Muscle layer of colon (tissue), 2 donors: ENCODE measurements around the gene ITPKB.

Source experiments
- H3K27ac ChIP-seq: one replicate; pipeline ENCODE4 v1.7.0; 2013; ENCODE audit warnings: low read depth, mild to moderate bottlenecking, low read length, moderate library complexity
- H3K27me3 ChIP-seq, 2 donors: one replicate each; pipeline ENCODE4 v1.7.0; 2013; ENCODE audit warnings: low read length in 2 of 2, mild to moderate bottlenecking in 2 of 2; ENCODE audit not compliant: insufficient read depth in 2 of 2, control insufficient read depth in 1 of 2
- H3K36me3 ChIP-seq: one replicate; pipeline ENCODE4 v1.7.0; 2013; ENCODE audit warnings: mild to moderate bottlenecking, low read length; ENCODE audit not compliant: insufficient read depth
- H3K4me1 ChIP-seq: one replicate; pipeline ENCODE4 v1.7.0; 2013; ENCODE audit warnings: mild to moderate bottlenecking, low read length; ENCODE audit not compliant: insufficient read depth
- H3K4me3 ChIP-seq, 2 donors: one replicate each; pipeline ENCODE4 v1.7.0; 2013; ENCODE audit warnings: low read length in 2 of 2, low read depth in 1 of 2, mild to moderate bottlenecking in 1 of 2, moderate library complexity in 1 of 2
- H3K9ac ChIP-seq: one replicate; pipeline ENCODE4 v1.7.0; 2013; ENCODE audit warnings: low read length
- H3K9me3 ChIP-seq: one replicate; pipeline ENCODE4 v1.7.0; 2013; ENCODE audit warnings: mild to moderate bottlenecking, low read length
- donor health status: abdominal sarcoma.
- donor health status: Adenocarcinoma of cecum.

The ITPKB gene

GRCh38 chr1:226597616-226598454 is 141.2 kb downstream of the ITPKB start:
- Histone ChIP-seq H3K27ac (no peak overlapping the region), H3K4me3 (no peak overlapping the region), H3K4me1 (peaks cover 7% of the 10 kb centered on the region), H3K36me3 (peaks cover 4% of the 10 kb centered on the region), H3K9ac (no peak overlapping the region), H3K9me3 (no peaks in the 10 kb centered on the region), H3K27me3 (no peaks in the 10 kb centered on the region)

- Histone ChIP-seq H3K4me3 (no peak overlapping the region), H3K27me3 (no peaks in the 10 kb centered on the region), H3K4me1 (no peaks in the 10 kb centered on the region), H3K36me3 (peaks cover 4% of the 10 kb centered on the region), H3K9ac (no peak overlapping the region), H3K9me3 (no peaks in the 10 kb centered on the region), H3K27ac (no peak overlapping the region)
Observed at GRCh38 chr1:226596531-226597165, 142.4 kb downstream of the ITPKB start.

GRCh38 chr1:226593541-226593940 is 145.5 kb downstream of the ITPKB start:
- H3K36me3 ChIP-seq = peaks cover 4% of the 10 kb centered on the region
- no peak overlapping the region for H3K27ac ChIP-seq
- no peaks in the 10 kb centered on the region for H3K27me3 ChIP-seq
- H3K9ac ChIP-seq = no peak overlapping the region
- H3K9me3 ChIP-seq = no peaks in the 10 kb centered on the region
- no peaks in the 10 kb centered on the region for H3K4me1 ChIP-seq
- H3K4me3 ChIP-seq = no peak overlapping the region

GRCh38 chr1:226590614-226591013 is 148.5 kb downstream of the ITPKB start:
- H3K36me3 ChIP-seq = no peaks in the 10 kb centered on the region
- H3K4me1 ChIP-seq = no peaks in the 10 kb centered on the region
- H3K9me3 ChIP-seq = no peaks in the 10 kb centered on the region
- H3K27ac ChIP-seq = no peak overlapping the region
- H3K27me3 ChIP-seq = no peaks in the 10 kb centered on the region
- H3K4me3 ChIP-seq = no peak overlapping the region
- no peak overlapping the region for H3K9ac ChIP-seq

GRCh38 chr1:226589008-226589733 is 149.9 kb downstream of the ITPKB start:
- no peak overlapping the region for H3K27ac ChIP-seq

DNA sequence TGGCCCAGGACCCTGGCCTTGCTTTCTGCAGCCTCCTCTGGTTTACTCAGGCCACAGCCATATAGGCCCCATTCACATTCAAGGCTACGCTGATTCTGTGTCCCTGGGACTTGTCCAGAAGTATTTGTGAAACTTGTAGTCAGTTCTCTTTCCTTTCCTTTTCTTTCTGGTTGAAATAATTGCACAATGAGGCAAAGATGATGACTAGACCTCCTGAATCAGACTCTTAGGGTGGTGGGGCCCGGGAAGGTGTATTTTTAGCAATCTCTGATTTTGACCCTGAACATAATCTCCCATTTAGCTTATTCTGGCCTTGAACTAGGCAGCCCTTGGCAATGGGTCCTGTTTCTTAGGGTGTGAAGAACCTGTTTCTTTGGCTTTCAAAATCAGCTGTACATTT is 150.6 kb downstream of the ITPKB start:
- Histone ChIP-seq H3K27me3 (no peaks in the 10 kb centered on the region), H3K4me3 (no peak overlapping the region), H3K4me1 (no peaks in the 10 kb centered on the region), H3K9me3 (no peaks in the 10 kb centered on the region), H3K36me3 (no peaks in the 10 kb centered on the region), H3K27ac (no peak overlapping the region), H3K9ac (no peak overlapping the region)

More at GRCh38 chr1:226589008-226589733, 149.9 kb downstream of the ITPKB start:
- no peaks in the 10 kb centered on the region for H3K27me3 ChIP-seq
- H3K4me1 ChIP-seq = no peaks in the 10 kb centered on the region
- H3K9me3 ChIP-seq = no peaks in the 10 kb centered on the region
- no peak overlapping the region for H3K9ac ChIP-seq
- no peak overlapping the region for H3K4me3 ChIP-seq
- no peaks in the 10 kb centered on the region for H3K36me3 ChIP-seq

DNA sequence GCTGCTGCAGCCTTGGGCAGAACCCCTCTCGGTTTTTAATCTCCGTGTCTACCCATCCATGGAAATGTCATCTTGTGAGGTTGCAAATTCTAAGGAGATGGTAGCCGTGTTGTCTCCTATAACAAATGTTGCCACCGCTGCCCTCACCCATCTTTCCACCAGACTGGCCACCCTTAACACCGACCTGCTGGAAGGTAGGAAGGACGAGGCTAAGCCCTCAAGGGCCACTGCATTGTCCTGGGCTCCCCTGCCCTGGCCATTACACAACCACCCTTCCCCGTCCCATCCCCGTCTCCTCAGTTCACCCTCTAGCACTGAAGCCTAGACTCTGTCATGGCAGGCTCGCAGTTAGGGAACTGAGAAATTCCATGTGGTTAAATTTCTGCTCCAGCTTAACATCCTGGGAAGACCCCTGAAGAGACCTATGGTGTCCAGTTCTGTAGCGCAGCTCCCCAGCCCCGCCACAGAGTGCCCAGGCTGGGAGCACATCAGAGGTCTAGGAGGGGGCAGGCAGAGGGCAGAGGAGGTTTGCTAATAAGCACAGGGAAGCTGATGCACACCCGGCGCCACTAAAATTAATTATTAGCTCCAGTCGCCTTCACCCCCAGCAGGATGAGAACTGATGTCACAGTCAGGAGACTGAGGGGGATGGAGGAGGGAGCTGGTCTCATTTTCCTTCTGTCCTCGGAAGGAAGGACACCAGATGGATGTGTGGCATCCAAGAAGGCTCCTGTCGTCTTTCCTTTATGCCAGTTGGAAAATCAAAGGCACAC is 152.2 kb downstream of the ITPKB start:
- Histone ChIP-seq H3K27me3 (no peaks in the 10 kb centered on the region), H3K4me3 (no peak overlapping the region), H3K9ac (no peak overlapping the region), H3K4me1 (no peaks in the 10 kb centered on the region), H3K9me3 (no peaks in the 10 kb centered on the region), H3K36me3 (no peaks in the 10 kb centered on the region), H3K27ac (peak overlapping the region; percentile 25)

DNA sequence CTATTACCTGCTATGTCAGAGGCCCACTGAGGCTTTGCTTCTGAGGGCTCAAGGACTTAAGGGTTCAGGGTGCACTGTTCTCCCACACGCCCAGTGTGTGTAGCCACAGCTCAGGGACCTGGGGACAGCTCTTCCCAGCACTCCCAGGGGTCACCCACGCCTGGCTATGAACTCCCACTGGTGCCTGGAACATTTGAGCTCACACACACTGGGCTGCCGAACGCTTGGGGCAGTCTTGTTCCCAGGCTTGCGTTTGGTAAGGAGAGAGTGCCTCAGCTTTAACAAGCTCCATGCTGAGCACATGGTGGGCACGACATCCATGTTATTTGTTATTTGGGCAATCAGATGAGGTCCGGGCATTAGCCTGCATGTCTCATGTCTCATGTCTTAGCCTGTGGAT is 153.0 kb downstream of the ITPKB start:
- H3K9me3 ChIP-seq = no peaks in the 10 kb centered on the region
- no peaks in the 10 kb centered on the region for H3K27me3 ChIP-seq
- H3K4me1 ChIP-seq = no peaks in the 10 kb centered on the region
- no peak overlapping the region for H3K9ac ChIP-seq
- no peak overlapping the region for H3K27ac ChIP-seq
- no peaks in the 10 kb centered on the region for H3K36me3 ChIP-seq
- H3K4me3 ChIP-seq = no peak overlapping the region

DNA sequence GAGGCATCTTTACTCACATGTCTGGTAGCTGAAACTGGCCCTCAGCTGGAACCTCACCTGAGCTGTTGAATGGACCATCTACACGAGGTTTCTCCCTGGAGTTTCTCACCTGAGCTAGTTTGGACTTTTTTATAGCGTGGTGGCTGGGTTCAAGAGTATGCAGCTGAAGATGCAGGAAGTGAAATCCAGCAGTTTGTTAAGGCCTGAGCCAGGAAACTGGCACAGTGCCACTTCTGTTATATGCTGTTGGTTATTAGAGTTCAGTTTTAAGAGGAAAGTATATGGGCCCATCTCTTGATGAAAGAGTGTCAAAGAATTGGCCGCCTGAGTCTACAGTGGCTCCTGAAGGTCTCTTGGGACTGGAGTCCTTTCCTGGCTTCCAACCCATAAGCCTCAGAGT is 154.9 kb downstream of the ITPKB start:
- H3K9ac ChIP-seq = no peak overlapping the region
- H3K9me3 ChIP-seq = no peaks in the 10 kb centered on the region
- H3K4me3 ChIP-seq = no peak overlapping the region
- H3K27me3 ChIP-seq = no peaks in the 10 kb centered on the region
- no peak overlapping the region for H3K27ac ChIP-seq
- no peaks in the 10 kb centered on the region for H3K36me3 ChIP-seq
- no peaks in the 10 kb centered on the region for H3K4me1 ChIP-seq

DNA sequence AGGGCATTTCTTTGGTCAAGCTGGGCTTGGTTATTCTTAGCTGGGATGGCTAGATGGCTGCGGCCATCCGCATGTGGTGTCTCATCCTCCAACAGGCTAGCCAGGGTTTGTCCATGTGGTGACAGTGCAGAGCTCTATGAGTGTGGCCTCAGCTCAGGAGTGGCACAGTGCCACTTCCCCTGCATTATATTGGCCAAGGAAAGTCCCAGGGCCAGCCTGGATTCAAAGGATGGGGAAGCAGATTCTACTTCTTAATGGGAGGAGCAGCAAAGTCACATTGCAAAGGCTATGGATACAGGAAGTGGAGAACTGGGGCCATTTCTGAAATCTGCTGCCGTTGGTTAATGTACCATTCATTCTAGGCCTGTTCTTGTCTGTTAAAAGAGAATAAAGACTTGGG is 156.1 kb downstream of the ITPKB start:
- Histone ChIP-seq H3K9ac (no peak overlapping the region), H3K4me1 (no peaks in the 10 kb centered on the region), H3K27me3 (no peaks in the 10 kb centered on the region), H3K9me3 (no peaks in the 10 kb centered on the region), H3K4me3 (no peak overlapping the region), H3K36me3 (no peaks in the 10 kb centered on the region), H3K27ac (no peak overlapping the region)
